ENCODE measurements around the gene GCN1. TPM values are rescaled to one million over a fixed set of nuclear protein-coding genes. Genes with fewer than 3 reads are reported as not detected.

Gene GCN1
- total RNA-seq, 1 donor from 2014 or later: 114 TPM

Other genes starting within 250 kb of the GCN1 start
- gene BICDL1, start 205.5 kb downstream of the GCN1 start, total RNA-seq: 17.2 TPM
- gene RAB35, start 78.0 kb downstream of the GCN1 start, total RNA-seq: 47.5 TPM
- 2,124 TPM for gene RPLP0, start 6.4 kb upstream of the GCN1 start, total RNA-seq
- 166 TPM for gene PXN, start 71.0 kb upstream of the GCN1 start, total RNA-seq
- 8,888 TPM for gene RNU4-2, start 97.2 kb upstream of the GCN1 start, total RNA-seq
- 1,538 TPM for gene RNU4-1, start 98.5 kb upstream of the GCN1 start, total RNA-seq
- not detected for gene SIRT4, start 107.6 kb upstream of the GCN1 start, total RNA-seq
- gene PLA2G1B, start 133.1 kb upstream of the GCN1 start, total RNA-seq: not detected
- 1.4 TPM for gene MSI1, start 174.4 kb upstream of the GCN1 start, total RNA-seq
- 321 TPM for gene COX6A1, start 243.4 kb upstream of the GCN1 start, total RNA-seq

All from ureter (tissue), 1 donor.